Suprapubic skin (tissue), 3 donors: Measurements from ENCODE around the gene NIPBL.

Experiments used
- CTCF ChIP-seq, 2 donors: fragments of 200-600 bp in 1 of 2; fragments of 450-650 bp in 1 of 2; sonication (generic) in 1 of 2; IDR thresholded peaks; one replicate each; pipeline ENCODE4 v1.5.1; 2016 to 2019; ENCODE audit warnings: antibody characterized with exemption in 2 of 2, mild to moderate bottlenecking in 1 of 2, moderate library complexity in 1 of 2
- EP300 ChIP-seq: sonication (generic); formaldehyde crosslinking; IDR thresholded peaks from one replicate; pipeline ENCODE4 v1.6.1; 2017; ENCODE audit warnings: antibody characterized with exemption
- POLR2A ChIP-seq, 2 donors: fragments of 450-650 bp; IDR thresholded peaks; one replicate each; pipeline ENCODE4 v1.6.1; 2017; ENCODE audit warnings: antibody characterized with exemption in 2 of 2, mild to moderate bottlenecking in 2 of 2, moderate library complexity in 2 of 2

GRCh38 chr5:36885149-36885548, 8.6 kb downstream of the NIPBL start:
- TF ChIP-seq POLR2A (IDR thresholded peaks at IDR 0.05) (no peak), CTCF (IDR thresholded peaks at IDR 0.05) (no peak), EP300 (no peak)
